Measurements from ENCODE around the gene SLC44A2.

GRCh38 chr19:10691883-10692282, 66.5 kb downstream of the SLC44A2 start:
- TF ChIP-seq, protein P1, sequence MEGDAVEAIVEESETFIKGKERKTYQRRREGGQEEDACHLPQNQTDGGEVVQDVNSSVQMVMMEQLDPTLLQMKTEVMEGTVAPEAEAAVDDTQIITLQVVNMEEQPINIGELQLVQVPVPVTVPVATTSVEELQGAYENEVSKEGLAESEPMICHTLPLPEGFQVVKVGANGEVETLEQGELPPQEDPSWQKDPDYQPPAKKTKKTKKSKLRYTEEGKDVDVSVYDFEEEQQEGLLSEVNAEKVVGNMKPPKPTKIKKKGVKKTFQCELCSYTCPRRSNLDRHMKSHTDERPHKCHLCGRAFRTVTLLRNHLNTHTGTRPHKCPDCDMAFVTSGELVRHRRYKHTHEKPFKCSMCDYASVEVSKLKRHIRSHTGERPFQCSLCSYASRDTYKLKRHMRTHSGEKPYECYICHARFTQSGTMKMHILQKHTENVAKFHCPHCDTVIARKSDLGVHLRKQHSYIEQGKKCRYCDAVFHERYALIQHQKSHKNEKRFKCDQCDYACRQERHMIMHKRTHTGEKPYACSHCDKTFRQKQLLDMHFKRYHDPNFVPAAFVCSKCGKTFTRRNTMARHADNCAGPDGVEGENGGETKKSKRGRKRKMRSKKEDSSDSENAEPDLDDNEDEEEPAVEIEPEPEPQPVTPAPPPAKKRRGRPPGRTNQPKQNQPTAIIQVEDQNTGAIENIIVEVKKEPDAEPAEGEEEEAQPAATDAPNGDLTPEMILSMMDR (IDR thresholded peaks at IDR 0.05): no peak
- TF ChIP-seq SIN3A (IDR thresholded peaks at IDR 0.05; ENCODE audit: borderline replicate concordance, insufficient read depth, low read depth, low read length): no peak
- no peak for TF ChIP-seq POLR2AphosphoS5 (IDR thresholded peaks at IDR 0.05; ENCODE audit: low read depth, low read length)
- TF ChIP-seq TCF7L2 (IDR thresholded peaks at IDR 0.05; ENCODE audit: low read depth, low read length): no peak
- no peak for TF ChIP-seq REST (IDR thresholded peaks at IDR 0.05; ENCODE audit: insufficient read depth in 1 of 2, low read depth in 2 of 2, low read length in 1 of 2)
